Islet precursor cell (in vitro differentiated cells): ENCODE results near the gene LRIT3.
"Not testable (repeated sequence)": the region's sequence is repeated elsewhere in the genome, so short reads cannot be mapped to it uniquely, and the experiment has no call there.

Source experiments
- DNase-seq: peaks from one replicate; pipeline ENCODE4 v3.0.0-alpha.2; 2018

The LRIT3 gene

GRCh38 chr4:109850601-109851000, 2.7 kb downstream of the LRIT3 start:
- DNase-seq, result no peak

- not testable (repeated sequence) for DNase-seq
Measured at GRCh38 chr4:109859426-109860300, 11.8 kb downstream of the LRIT3 start.

DNA sequence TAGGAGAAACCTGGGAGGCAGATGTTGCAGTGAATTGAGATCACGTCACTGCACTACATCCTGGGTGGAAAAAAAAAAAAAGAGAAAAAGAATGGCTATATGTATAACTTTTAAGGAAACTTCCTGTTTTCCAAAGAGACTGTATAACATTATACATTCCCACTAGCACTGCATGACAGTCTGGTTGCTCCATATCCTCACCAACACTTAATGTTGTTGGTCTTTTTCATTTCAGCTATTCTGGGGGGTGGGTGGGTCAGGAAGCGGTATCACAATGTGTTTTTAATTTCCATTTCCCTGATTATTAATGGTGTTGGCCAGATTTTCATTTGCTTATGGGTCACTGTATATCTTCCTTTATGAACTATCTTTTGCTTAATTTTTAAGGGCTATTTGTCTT, 13.4 kb downstream of the LRIT3 start:
- DNase-seq, result no peak

- no peak for DNase-seq
Measured at GRCh38 chr4:109861916-109862511, 14.1 kb downstream of the LRIT3 start.

GRCh38 chr4:109864134-109864533, 16.2 kb downstream of the LRIT3 start:
- no peak for DNase-seq

- no peak for DNase-seq
Measured at GRCh38 chr4:109870061-109870460, 22.2 kb downstream of the LRIT3 start.

DNA sequence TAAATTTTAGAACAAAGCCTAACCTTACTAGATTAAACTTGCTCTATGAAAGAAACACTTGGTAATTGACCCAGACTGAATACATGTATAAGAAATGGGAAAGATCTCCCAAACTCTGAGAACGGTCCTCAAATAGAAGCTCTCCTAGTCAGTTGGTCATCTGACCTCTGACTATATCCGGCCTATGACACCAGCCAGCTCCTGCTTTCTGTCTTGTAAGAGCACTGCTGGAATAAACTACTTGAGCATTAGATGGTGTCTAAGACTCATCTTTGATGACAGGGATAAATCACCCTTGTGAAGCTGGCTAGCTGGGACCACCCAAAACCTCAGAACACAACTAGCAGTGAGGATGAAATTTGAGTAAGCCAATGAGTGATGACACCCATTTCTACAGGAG, 24.2 kb downstream of the LRIT3 start:
- DNase-seq, result no peak

- DNase-seq, result no peak
Measured at GRCh38 chr4:109872950-109873656, 25.2 kb downstream of the LRIT3 start.

DNA sequence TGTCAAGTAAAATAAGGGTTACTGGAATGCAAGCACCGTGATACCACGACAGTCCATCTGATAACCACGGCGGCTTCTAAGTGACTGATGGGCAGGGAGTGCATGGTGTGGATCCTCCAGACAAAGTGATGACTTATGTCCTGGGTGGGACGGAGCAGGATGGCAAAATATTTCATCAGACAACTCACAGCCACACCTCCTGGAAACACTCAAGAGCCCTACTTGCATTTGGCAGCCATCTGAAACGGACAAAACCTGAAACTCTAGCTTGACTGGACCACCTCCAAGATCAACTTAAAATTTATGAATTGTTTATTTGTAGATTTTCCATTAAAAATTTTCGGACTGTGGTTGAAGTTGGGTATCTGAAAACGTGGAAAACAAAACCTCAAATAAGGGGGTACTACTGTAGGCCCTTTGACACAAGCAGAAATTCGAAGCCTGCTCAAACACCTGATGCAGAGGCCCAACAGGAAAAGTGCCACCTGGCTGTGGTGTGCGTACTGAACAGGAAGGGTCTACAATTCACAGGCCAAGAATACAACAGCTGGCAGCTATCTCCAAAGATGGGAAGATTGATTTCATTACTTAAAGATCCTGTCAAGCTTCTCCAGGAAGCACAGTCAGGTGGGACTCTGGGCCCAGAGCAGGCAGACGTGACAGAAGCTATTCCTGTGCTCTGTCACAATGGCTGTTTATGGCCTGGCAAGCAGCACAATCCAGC, 26.0 kb downstream of the LRIT3 start:
- no peak for DNase-seq

GRCh38 chr4:109875106-109875505, 27.2 kb downstream of the LRIT3 start:
- no peak for DNase-seq

DNA sequence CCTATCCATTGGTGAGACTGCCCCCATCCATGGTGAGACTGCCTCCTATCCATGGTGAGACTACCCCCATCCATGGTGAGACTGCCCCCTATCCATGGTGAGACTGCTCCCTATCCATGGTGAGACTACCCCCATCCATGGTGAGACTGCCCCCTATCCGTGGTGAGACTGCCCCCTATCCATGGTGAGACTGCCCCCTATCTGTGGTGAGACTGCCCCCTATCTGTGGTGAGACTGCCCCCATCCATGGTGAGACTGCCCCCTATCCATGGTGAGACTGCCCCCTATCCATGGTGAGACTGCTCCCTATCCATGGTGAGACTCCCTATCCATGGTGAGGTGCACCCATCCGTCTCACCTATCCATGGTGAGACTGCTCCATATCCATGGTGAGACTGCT, 27.6 kb downstream of the LRIT3 start:
- not testable (repeated sequence) for DNase-seq

GRCh38 chr4:109876634-109877265, 28.8 kb downstream of the LRIT3 start:
- no peak for DNase-seq

DNA sequence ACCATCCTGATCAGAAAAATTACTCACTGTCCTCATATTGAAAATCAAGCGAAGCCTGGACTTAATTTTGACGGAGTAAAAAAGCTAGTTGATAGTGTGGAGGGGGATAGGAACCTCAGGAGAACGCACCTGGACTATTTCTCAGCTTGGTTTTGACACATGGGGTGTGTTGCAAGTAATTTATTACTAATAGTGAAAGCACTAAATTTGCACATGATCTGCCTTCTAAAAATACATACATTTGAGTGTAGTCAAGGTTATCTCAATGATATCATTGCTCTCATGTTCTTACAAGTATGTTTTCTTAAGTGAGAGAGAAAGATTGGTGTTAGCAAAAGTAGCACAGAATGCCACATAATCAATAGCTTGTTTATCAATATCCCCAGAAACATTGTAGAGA, 29.5 kb downstream of the LRIT3 start:
- no peak for DNase-seq

DNA sequence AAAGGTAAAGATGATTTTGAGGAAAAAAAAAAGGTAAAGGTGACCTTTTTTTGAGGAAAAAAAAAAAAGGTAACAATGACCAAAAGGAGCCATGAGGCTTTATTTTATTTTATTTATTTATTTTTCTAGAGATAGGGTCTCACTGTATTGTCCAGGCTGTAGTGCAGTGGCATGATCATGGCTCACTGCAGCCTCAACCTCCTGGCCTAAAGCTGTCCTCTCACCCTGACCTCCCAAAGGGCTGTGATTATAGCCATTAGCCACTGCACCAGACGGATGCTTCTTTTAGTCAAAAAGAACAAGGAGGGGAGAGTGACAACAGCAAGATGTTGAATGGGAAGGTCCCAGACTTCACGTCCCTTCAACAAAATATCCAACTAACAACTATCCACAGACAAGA, 30.4 kb downstream of the LRIT3 start:
- no peak for DNase-seq

GRCh38 chr4:109879081-109879480, 31.2 kb downstream of the LRIT3 start:
- DNase-seq, result no peak

- peak; percentile 59 for DNase-seq
Measured at GRCh38 chr4:109879636-109880314, 31.9 kb downstream of the LRIT3 start.

DNA sequence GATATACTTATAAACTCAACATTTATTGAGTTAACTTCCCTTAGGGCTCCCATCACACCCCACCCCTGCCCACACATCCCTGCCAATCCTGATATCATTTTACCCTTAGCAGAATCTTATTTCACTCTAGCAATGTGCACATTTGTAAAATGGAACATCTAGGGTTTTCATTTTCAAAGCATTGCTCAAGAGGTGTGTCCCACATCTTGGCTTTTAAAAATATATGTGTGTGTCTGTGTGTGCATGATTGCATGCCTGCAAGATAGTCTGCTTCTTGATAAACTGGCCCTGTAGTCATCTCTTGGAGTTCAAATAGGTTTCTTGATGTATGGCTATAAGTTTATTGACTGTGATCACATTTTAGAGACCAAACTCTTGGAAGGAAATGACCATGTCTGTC, 38.4 kb downstream of the LRIT3 start:
- no peak for DNase-seq

GRCh38 chr4:109887071-109887470, 39.2 kb downstream of the LRIT3 start:
- no peak for DNase-seq

DNA sequence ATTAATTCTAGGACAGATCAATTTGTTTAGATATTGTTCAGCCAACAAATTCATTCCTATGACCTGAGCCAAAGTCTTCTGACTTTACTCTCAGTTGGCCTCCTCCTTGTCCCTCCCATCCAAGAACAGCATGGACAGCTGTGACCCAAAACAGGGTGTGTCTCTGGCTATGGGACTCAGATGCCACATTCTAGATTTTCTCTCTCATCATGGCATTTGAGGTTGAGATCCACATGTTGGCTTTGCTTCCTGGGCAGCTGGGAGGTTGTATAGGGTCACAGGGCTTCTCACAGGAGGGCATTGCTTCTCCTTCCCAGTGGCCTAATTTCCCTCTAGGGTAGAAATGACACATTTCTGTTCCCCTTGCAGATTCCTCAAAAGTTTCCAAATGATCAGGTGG, 42.2 kb downstream of the LRIT3 start:
- no peak for DNase-seq

GRCh38 chr4:109902559-109903251, 54.8 kb downstream of the LRIT3 start:
- no peak for DNase-seq

DNA sequence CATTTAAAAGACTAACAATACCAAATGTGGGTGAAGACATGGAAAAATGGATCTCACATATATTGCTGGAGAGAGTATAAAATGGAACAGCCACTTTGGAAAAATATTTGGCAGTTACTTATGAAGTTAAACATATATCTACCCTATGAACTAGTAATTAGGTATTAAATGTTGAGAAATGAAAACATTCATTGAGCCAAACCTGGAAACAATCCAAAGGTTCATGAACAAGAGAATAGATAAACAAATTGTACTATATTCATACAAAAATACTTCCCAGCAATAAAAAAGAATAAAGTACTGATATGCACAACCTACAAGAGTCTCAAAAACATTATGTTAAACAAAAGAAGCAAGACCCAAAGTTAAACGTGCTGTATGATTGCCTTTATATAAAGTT, 60.8 kb downstream of the LRIT3 start:
- no peak for DNase-seq

DNA sequence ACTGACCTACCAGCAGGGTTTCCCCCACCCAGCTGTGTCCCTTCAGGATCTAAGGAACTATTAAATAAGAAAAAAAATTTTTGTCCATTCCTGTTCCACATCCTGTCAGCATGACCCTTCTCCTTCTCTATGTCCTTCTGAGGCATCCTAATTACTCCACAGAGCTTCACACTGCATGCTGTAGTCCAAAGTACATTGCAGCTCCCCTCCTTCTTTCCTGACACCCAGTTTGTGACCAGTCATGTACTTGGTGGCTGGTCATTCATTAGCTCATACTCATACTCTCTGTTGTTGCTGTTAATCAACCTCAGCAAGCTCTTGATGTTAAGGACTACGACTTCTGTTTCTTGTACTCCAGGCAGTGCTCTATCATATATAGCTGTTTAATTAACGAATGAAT, 62.3 kb downstream of the LRIT3 start:
- no peak for DNase-seq
